Endothelial cell (in vitro differentiated cells): Measurements from ENCODE around the gene AOC1. TPM values are rescaled to one million over a fixed set of nuclear protein-coding genes. Genes with fewer than 3 reads are reported as not detected.

Experiments
- DNase-seq: peaks from one replicate; pipeline ENCODE4 v3.0.0; 2021; ENCODE audit warnings: low spot score
- H3K27ac Mint-ChIP-seq: one replicate; pipeline ENCODE4 v1.8.0; 2021; ENCODE audit warnings: mixed read lengths, inconsistent platforms; ENCODE audit not compliant: unreplicated experiment
- H3K27me3 Mint-ChIP-seq: one replicate; pipeline ENCODE4 v1.8.0; 2021; ENCODE audit warnings: mild to moderate bottlenecking, moderate library complexity, mixed read lengths, inconsistent platforms; ENCODE audit not compliant: unreplicated experiment
- H3K36me3 Mint-ChIP-seq: one replicate; pipeline ENCODE4 v1.8.0; 2021; ENCODE audit warnings: mild to moderate bottlenecking, low read depth, mixed read lengths, inconsistent platforms; ENCODE audit not compliant: unreplicated experiment
- H3K4me1 Mint-ChIP-seq: one replicate; pipeline ENCODE4 v1.8.0; 2021; ENCODE audit warnings: mild to moderate bottlenecking, mixed read lengths, inconsistent platforms; ENCODE audit not compliant: unreplicated experiment
- H3K4me3 Mint-ChIP-seq: one replicate; pipeline ENCODE4 v1.8.0; 2021; ENCODE audit warnings: mild to moderate bottlenecking, mixed read lengths, inconsistent platforms; ENCODE audit not compliant: unreplicated experiment
- H3K9me3 Mint-ChIP-seq: one replicate; pipeline ENCODE4 v1.8.0; 2021; ENCODE audit warnings: mixed read lengths, inconsistent platforms; ENCODE audit not compliant: unreplicated experiment
- total RNA-seq: library from RNA; stranded (reverse); fragmentation: NEBNext Ultra II Directional; extraction: Animal tissue kit (Norgen Biotek cat#: 25700); gene quantifications from one replicate; pipeline ENCODE4 v1.2.1, GENCODE V29; 2021; ENCODE audit not compliant: unreplicated experiment
- TF ChIP-seq, protein P1 (sequence below): fragments of 200-600 bp; sonication (generic); IDR thresholded peaks from one replicate; pipeline ENCODE4 v1.5.0; 2021; ENCODE audit warnings: antibody characterized with exemption; ENCODE audit not compliant: unreplicated experiment

Gene AOC1
- total RNA-seq, 1 donor from 2014 or later, result 0.41 TPM

DNA sequence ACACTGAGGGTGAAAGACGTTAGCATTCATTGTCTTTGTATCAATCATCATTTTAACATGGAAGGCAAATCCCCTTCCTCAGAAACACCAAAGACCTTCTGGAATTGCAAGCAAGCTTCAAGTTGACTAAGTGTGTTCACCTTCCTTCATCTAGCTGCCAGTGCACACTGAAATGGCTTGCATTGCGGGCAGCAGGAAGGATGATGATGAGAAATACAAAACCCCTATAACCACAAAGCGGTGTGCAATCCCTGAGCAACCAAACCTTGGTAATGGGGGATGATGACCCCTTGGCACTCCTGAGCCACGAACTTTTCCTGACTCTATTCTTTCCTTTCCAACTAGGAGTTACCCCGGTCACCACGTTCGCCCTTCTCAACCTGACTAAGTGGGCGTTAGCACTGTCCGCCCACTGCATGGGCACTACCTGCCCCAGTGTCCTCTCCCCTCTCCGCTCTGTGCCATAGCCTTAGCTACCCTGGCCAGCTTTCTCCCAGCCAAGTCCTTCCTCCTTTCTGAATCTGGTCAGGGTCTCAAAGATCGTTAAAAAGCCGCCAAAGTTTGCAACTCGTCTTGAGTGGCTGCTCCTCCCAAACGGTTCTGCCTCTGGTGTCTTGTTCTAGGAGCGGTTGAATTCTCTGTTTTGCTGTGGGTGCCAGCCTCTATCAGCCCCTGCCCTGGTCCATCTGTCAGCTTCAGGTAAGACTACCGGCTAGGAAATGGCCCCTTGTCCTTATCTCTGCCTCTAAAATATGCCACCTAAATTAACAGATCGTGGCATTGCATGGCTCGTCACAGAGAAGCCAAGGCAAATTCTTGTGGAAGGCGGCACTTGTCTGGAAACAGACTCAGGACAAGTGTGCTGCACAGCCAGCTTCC is 586 bp upstream of the AOC1 start:
- peaks cover 9% of the 10 kb centered on the region for H3K27me3 Mint-ChIP-seq
- H3K27ac Mint-ChIP-seq, result no peak overlapping the region
- TF ChIP-seq, protein P1, sequence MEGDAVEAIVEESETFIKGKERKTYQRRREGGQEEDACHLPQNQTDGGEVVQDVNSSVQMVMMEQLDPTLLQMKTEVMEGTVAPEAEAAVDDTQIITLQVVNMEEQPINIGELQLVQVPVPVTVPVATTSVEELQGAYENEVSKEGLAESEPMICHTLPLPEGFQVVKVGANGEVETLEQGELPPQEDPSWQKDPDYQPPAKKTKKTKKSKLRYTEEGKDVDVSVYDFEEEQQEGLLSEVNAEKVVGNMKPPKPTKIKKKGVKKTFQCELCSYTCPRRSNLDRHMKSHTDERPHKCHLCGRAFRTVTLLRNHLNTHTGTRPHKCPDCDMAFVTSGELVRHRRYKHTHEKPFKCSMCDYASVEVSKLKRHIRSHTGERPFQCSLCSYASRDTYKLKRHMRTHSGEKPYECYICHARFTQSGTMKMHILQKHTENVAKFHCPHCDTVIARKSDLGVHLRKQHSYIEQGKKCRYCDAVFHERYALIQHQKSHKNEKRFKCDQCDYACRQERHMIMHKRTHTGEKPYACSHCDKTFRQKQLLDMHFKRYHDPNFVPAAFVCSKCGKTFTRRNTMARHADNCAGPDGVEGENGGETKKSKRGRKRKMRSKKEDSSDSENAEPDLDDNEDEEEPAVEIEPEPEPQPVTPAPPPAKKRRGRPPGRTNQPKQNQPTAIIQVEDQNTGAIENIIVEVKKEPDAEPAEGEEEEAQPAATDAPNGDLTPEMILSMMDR, result no peak
- no peak overlapping the region for H3K4me3 Mint-ChIP-seq
- peaks cover 10% of the 10 kb centered on the region for H3K4me1 Mint-ChIP-seq
- H3K36me3 Mint-ChIP-seq, result no peaks in the 10 kb centered on the region
- no peaks in the 10 kb centered on the region for H3K9me3 Mint-ChIP-seq
- DNase-seq, result no peak

DNA sequence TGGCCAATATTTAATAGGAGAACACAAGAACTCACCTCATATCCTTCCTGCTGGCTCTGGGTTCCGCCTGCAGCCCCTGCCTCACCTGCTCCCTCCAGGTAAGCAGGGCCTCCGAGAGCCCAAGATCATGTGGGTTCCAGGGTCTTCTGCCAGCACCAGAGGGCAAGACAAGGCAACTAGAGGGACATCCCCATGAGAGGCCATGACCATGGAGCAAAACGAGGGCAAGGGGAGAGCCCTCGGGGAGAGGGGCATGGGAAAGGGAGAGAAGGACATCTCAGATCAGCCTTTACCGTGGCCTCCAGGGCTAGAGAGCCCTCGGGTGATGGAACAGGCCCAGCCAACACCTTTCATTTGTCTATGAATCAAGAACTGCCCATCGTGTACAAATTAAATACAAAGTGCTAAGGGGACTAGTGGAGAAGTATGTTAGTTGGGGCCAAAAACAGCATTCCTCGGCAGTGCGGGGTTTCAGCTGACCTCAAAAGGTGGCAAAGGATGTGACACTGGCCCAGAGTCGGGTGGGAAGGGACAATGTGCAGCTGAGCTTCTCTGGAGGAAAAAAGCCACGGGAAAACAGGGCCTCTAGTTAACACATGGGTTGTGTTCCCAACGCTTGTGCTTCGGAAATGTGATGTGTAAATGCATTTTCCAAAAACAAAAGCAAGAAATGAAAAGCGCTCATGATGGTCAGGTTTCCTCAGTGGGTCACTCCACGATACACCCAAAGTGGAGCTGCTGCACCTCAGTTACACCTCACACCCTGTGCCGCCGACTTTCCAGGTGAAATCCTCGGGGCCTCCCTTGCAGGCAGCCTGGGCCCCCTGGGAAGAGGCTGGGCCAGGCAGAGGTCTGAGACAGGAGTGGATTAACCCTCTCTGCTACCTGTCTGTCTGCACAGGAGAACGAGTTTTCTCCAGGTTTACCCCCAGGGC is 2.0 kb downstream of the AOC1 start:
- Mint-ChIP-seq H3K9me3 (no peaks in the 10 kb centered on the region), H3K27me3 (peaks cover 5% of the 10 kb centered on the region), H3K36me3 (no peaks in the 10 kb centered on the region), H3K4me1 (peaks cover 10% of the 10 kb centered on the region), H3K4me3 (no peak overlapping the region), H3K27ac (no peak overlapping the region)
- no peak for DNase-seq
- TF ChIP-seq, protein P1, result no peak

GRCh38 chr7:150855046-150855445 is 2.7 kb downstream of the AOC1 start:
- Mint-ChIP-seq H3K36me3 (no peaks in the 10 kb centered on the region), H3K4me1 (peaks cover 10% of the 10 kb centered on the region), H3K27me3 (peaks cover 7% of the 10 kb centered on the region), H3K9me3 (no peaks in the 10 kb centered on the region), H3K27ac (no peak overlapping the region), H3K4me3 (no peak overlapping the region)
- DNase-seq, result no peak
- TF ChIP-seq, protein P1, result no peak

DNA sequence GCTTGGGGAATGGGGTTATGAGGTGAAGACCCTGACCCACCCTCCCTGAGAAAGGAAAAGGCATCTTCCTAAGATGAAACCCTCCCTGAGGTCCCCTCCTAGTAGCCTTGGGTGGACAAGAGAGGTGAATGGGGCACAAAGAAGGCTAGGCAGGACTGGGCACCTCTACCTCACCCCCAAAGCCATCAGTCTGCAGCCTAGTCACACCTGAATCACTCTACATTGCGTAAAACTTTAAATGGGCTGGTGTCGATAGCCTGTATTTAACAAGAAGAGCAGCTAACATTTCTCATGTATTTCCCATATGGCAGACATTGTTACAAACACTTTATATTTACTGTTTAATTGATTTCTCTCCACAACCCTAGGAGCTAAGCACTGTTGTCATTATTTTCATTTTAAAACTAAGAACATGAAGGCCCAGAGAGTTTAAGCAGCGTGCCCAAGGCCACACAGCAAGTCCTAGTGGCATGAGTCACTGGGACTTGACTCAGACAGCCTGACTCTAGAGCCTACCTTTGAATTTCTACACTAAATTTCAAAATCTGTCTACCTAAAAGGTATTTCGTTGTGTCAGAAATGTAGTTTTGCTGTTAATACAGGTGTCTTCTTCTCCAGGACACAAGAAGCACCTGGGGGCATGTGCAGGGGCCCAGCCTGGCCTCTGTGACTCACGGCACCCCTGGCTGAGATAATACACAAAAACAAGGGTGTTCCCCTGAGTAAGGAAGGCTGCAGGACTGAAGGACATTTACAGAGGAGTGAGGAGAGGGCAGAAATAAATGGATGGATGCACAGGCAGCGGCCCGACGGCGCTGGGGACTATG is 3.4 kb downstream of the AOC1 start:
- Mint-ChIP-seq H3K27ac (no peak overlapping the region), H3K4me3 (no peak overlapping the region), H3K9me3 (no peaks in the 10 kb centered on the region), H3K36me3 (no peaks in the 10 kb centered on the region), H3K27me3 (peaks cover 7% of the 10 kb centered on the region), H3K4me1 (peaks cover 13% of the 10 kb centered on the region)
- TF ChIP-seq, protein P1, result no peak
- no peak for DNase-seq
